GF-D8 (cell line): ENCODE results near the gene ADAMTS5.

ENCODE experiments used
- DNase-seq: peaks from one replicate; lab custom pipeline; 2025; lab: John Stamatoyannopoulos, UW

ADAMTS5 gene

DNA sequence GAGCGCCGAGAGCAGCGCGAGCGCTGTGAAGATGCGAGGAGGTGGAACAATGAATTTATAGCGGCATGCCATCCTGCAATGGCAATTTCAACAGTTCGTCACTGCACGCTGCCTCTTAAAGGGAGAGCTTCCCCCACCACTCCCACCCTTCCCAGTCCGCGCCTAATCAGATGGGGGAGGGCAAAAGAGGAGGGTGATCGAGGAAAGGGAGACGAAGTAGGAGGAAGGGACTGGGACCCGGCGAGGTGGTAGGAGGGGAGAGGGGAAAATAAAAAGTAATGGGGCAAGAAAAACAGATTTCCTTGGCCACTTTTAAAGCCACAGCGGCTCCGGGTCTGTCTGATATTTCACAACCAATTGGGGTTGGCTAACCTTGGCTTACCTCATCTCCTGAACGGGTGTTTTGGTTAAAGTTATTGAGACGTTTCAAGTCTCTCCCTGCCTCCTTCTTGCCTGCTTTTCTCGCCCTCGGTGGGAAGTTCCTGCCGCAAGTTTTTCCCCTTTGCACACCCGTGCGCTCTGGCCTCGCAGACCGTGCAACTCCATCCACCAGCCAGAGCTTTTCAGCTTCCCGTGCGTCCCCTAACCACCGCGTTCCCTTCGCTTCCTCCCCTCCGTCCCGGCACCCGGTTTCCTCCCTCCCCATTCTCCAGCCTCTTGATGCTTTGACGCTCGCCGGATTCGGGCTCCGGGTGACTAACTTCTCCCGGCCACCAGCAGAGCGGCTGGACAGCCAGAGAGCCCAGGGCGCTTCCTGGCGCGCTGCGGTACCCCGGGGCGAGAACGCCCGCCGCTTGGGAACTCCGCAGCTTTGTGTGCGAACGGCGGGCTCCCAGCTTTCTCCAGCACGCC is at the start of gene ADAMTS5:
ADAMTS5 (minus strand) TSS at position 27 of the 852 bp plus-strand sequence. CDS start 697 bp downstream, outside the sequence.
- peak; percentile 77 for DNase-seq

DNA sequence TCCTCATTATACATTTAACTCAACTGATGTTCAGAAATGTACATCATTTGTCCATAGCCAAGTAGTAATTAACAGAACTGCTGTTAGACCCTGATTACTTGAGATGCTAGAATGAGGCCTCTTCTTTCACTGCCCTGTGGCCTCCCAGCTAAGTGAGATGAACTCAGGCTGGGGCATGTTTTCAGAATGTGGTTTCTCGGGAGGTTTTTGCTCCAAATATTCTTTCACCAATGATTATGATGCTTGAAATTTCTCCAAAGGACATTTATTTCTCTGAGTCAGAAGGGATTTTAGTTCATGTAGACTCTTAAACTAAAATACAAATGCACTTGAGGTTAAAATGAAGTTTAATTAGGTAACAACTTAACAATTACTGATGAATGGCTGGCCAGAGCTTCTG is 34.6 kb upstream of the ADAMTS5 start:
- DNase-seq: no peak

DNA sequence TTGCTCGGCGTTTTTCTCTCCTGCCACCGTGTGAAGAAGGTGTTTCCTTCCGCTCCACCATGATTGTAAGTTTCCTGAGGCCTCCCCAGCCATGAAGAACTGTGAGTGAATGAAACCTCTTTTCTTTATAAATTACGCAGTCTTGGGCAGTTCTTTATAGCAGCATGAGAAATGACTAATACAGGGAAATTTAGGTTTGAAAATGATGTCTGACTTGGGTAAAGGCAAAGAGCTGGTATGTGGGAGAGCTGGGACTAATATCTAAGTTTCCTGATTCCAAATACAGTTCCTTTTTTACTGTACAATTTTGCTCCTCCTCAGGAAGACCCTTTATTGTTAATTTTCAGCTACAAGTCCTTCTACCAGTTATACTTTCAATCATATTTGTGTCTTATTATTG is 16.7 kb upstream of the ADAMTS5 start:
- no peak for DNase-seq

DNA sequence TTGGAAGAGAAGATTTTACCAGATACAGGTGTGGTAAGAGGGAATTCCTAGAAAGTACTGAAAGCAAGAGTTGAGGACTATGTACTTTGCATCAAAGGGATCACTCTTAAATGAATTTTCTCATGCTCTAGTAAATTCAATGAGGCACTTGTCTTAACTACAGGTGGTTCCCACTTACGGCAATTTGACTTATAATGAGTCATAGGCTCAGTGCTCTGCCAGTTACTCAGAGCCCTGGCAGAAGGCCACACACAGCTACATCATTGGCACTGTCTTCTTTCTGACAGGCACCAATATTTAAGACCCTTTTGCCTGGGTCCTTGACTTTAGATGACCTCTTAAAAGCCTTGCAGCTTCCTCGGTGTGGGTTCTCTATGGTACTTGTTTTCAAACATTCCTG is 15.9 kb upstream of the ADAMTS5 start:
- DNase-seq: no peak

DNA sequence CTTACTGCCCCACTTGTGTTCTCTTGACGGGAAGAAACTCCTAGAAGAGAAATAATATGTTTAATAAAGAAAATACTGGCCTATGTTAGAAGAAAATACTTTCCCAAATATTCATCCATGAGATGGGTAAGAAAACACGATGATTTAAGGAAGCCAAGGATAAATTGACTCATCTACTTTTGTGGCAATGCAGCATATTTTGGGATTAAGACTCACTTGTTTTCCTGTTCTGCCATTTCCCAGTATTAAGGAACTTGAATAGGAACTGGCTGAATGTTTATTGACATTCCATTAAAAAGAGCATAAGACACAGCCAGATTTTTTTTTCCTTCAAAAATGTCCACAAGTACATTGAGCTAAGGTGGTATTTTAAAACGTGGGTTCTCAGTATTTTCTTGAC is 10.9 kb upstream of the ADAMTS5 start:
- DNase-seq: no peak

DNA sequence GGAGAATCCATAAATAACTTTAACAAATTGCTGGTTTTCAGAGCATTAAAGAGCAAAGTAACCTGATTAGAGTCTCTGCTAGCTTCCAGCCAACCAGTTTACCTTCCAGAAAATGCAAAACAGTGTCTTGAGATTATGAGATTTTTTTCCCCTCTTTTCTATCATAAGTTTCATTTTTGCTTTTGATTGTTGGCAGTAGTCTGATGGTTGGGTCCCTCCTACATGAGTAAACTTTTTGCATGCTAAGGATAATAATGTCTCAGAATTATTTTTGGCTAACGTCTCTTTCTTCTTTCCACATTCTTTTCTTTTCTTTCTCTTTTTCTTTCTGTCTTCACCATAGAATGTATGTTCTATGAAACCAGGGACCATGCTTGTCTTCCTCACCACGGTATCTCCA is 6.3 kb upstream of the ADAMTS5 start:
- DNase-seq: no peak

DNA sequence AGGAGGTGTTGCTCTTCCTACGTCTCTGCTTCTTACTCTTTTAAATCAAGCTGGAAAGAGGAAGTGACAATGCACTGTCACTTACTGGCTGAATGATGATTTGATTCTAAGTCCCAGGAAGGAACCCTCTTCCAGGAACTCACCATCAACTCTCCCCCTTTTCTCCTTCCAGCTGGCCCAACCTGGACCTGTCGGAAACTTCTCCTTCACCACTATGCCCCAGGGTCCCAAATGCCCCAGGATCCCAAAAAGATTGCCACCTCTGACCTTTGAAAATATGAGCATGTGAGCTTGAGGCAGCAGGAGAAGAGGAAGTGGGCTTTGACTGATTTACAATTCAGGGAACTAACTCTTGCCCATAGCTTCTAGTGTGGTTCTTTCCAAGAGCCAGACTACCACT is 5.3 kb upstream of the ADAMTS5 start:
- peak; percentile 71 for DNase-seq

DNA sequence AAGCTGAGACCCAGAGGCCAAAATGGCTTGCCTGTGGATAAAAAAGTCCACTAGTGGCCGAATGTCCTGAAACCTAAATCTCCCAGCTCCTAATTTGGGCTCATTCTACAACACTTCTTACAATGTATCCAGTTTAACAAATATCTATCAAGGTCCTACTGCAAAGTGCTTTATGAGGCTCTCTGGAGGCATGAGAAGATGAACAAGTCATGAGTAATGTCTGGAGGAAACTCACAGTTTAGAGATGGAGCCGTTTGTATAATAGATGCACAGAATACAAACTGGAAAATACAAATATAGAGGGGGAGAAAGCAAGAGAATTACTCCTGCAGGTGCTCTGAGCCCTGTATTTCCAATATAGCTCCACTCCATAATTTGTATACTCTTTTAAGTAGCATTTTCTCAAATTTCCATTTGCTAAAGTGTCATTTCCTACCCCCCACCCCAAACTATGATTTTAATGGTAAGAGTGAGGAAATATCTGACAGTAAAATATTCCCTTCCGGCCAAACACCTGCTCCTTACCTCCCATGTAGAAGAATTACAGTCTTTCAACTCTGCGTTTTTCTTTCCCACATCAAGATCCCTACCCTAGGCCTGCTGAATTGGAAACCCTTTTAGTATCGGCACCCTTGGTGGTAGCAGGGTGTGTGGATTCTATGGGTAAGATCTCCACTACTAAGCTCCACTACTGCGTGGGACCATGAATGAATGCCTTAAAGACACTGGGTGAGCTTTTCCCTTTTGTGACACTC is 3.3 kb upstream of the ADAMTS5 start:
- DNase-seq: no peak

DNA sequence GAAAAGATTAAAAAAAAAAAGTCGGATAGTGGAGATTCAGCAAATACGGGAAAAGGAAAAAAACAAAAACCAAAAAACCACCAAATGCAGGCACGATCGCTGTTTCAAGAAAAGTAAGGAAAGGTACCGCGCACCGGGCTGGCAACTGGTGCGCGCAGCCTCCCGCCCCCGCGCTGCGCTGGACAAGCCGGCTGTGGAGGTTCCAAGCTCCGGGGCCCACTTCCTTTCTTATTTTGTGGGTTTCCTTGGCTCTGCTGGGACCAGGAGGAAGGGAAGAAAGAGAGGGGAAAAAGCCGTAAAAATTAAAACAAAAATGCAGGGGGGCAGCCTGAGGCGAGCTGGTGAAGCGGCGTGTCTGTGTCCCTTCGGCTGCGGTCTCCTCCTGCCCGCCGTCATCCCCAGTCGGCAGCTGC is 233 bp downstream of the ADAMTS5 start:
- DNase-seq: no peak

DNA sequence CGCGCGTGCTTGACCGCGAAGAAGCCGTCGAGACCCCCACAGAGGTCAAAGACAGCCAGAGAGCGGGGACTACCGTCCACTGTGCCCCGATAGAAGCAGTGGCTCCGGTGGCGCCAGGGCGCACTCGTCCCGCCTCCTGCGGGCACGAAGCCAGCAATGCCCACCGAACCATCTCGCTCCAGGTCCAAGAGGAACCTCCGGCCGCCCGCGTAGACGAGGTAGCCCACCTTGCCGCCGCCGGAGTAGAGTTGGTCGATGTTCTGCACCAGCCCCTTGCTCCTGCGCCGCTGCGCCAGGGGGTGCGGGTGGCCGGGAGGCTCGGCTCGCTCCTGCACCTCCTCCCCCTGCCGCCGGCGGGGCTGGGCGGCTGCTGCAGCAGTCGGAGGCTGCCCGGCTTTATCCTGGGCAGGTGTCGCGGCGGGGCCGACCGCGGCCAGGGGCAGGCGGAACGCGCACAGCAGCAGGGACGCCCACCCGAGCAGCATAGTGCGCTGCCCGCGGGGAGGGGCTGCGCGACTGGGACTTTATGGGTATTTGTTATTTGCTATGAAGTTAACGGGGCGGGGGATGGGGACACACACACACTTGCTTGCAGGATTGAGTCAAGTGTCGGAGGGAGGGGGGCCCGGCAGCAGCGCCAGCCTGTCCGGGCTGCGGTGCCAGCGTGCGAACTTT is 844 bp downstream of the ADAMTS5 start:
- no peak for DNase-seq

DNA sequence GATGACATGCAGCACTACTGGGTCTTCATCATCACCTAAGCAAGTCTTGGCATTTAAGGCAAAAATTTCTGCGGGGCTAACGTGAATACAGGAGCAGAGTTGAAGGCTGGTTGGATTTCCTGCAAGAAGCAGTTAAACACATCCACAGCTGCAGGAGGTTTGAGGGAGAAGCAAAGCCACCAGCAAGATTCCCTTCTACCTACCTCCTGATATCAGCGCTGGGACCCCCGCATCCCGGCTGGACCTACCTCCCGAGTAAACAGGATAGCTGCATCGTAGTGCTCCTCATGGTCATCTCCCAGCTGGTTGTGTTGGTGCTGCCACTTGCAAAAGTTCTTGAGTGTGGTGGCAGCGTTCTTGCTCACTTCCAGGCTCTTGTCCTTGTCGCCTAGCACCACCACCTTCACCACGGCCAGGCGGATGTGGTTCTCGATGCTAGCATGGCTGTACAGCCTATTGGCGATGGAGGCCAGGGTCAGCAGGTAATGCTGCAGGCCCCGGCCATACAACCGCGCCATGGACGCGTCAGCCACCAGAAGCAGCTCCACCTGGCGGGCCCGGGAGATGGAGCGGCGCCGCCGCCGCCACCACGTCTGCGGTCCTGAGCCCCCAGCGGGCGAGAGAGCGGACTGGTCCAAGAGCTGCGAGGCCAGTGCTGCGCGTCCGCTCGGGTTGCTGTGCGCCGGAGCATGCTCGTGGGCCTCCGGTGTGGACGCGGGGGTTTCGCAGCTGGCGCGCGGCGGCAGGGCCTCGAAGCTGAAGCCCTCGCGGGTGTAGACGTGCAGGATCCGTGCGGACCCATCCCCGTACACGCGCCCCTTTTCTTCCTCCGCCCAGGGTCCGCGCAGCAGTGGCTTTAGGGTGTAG is 1.6 kb downstream of the ADAMTS5 start:
- DNase-seq: no peak

DNA sequence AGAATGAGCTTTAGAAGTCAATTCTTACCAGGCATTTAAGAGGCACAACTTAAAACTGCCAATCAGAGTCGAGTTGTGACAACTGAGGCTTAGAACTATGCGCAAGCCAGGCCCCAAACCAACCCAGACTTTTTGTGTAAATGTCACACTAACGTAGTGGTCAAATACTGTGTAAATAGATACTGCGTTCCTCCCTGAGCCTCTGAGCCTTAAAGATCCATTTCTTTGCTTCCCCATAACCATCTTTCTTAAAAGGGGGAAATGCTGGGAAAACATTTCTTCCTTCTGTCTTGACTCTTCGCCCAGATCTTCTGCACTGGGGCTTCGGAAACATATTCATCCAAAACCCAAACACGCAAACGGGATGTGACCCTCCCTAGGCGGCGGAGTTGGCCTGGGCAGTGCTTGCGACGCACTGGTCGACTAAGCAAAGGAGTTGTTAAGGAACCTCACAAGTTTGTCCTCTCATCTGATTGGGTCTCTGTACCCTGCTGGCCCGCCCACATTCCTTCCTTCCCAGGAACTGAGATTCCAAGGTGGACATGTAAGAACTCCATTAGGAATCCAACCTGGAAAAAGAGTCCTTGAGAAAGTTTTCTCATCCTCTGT is 2.6 kb downstream of the ADAMTS5 start:
- no peak for DNase-seq

DNA sequence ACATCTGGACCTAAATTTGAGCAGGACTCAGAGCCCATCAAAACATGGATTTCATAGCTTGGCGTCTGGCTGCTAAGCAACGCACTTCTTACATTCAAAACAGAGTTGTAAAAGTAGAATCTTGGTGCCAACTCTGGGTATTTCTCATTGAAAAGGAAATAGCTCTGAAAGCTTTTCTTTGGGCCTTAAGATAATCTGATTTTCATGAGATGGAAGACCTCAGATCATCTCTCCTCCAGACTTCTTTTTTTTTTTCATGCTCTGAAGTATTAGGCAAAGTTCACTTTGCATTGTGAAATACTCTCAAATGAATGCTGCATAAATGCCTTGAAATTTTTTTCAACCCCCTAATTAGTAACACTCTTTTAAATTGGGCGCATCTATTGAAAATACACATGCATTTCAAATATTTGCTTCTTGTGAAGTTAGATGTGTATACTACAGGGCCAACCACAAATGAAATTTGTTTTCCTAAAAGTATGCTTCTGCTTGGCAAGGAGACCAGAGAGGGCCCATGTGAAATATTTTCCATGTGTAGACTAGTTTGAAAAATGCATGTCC is 4.2 kb downstream of the ADAMTS5 start:
- no peak for DNase-seq

DNA sequence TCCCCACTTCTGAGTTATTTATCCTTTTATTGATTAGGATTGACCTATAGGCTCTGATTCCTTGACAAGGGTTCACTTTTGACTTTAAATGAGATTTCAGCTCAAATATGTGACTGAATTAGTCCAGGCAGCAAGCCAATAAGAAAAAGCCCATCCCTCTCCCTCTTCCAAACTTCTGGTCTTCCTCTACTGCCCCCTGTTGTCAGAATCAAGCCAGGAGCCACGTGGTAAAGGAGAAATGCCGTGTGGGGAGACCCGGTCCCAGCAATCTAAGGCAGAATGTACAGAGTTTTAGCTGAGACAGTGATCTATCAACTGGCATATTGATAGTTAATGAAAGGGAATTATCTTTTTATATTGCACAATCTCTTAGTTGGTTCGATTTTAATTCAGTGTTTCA is 5.2 kb downstream of the ADAMTS5 start:
- no peak for DNase-seq

DNA sequence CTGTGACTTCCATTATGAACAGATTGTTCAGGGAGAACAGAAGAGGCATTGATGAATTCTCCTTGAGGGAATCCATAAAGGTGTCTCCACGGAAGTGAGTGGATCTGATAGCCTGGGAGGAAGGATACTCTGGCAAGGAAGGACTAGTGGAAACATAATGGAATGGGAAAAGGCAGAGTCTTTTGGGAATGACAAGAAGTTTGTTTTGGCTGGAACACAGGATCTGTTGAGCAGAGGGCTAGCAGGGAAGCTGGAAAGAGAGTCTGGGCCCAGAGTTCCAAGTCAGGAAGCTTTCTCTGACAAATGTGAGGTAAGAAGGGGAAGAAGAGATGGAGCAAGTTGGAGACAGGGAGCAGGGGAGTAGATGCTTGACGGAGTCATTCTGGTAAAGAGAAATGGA is 8.1 kb downstream of the ADAMTS5 start:
- DNase-seq: no peak

DNA sequence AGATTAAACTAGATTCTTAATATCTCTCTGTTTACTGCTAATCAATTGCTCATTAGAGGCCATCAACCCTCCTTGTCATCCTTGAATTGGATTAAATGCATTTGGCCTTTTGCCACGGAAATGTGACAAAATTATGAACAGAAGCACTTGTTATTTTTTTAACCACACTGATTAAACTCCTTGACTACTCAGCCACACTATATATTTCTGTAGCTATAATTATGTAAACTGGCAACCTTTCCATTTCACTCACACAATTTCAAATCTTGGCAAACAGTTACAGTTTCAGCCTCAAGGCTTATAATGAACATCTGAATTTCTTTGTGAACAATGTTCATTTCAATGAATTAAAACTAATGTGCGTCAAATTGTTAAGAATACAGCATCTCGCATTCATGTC is 10.1 kb downstream of the ADAMTS5 start:
- DNase-seq: no peak

DNA sequence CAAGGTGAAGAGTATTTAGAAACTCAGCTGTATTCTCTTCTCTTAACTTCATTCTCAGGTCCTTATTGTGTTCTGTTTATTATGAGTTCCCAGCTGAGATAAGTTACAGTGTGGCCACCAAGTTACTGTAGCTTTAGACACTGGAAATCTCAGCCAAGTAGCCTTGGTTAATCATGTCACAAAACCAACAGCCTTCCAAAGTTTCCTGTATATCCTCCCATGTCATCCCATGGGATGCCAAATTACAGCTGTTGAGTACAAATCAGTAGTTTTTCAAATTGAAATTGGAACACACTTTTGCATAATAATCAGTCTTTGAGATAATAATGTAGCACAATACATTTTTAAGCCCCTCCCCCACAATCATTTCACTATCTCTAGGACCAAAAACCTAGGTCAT is 10.7 kb downstream of the ADAMTS5 start:
- DNase-seq: no peak

DNA sequence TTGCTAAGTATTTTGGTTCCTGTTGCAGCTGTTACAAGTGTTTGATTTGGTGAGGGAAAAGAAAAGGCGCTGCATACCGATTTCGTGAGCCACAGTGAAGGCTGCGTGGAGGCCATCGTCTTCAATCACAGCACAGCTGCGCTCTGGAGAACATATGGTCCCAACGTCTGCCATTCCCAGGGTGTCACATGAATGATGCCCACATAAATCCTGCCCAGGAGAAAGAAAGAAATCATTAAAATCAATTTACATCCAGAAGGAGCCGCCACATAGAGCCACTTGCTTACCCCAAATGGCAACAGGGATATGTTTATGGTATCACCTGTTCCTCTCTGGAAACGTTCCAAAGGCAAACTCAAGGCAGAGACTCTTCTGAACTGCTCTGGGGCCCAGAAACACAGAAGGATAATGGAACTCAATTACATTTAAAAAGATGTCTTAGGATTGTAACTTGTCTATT is 12.2 kb downstream of the ADAMTS5 start:
- DNase-seq: no peak

DNA sequence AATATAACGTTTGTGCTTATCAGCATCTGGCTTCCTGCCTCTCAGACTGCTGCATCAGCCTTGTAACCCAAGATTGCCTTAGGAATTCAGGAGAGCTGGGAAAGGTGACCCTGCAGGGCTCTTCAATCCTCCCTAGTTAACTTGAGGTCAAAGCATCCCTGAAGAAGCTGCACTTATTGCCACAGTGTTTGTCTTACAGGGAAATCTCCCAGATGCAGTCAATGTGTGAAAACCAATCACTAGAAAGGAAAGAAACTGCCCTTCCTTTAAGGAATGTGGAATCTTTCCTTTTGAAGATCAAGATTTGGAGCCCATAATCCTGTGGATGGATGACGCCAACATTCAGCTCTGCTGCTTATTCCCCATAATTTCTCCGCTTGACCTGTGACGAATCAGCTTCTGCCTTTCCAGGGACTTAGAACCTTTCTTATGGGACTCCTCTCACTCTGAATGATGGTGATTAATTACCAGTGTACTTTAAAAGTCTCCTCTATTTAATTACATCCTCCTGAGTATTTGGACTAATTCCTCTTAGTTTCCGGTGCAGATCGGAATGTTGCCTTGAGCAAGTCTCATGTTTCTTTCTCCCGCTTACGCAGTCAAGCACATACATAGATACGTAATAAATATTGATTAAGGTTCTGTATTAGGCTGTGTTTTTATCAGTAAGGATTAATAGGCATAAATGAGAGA is 14.4 kb downstream of the ADAMTS5 start:
- no peak for DNase-seq

DNA sequence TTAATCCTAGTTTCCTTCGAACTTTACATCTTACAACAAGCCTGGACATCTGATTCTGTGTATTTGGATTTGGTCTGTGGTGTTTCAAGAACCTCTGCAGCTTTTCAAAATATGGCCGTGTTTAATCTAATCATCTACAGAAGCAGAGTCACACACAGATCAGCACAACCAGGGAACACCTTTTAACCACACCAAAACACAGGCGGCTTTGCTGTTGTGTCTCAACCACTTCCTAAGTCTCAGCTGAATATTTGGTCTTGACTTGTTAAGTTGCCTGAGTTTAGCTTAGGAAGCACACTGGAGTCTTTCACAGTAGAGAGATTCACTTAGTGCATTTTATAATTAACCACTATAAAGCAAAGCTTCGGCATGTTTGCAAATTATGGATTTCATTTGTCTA is 17.1 kb downstream of the ADAMTS5 start:
- DNase-seq: no peak
